Glomerular visceral epithelial cell (primary cell): ENCODE data around the gene HOXA9.

Experiments used
- DNase-seq: peaks from one replicate; pipeline ENCODE4 v3.0.0-alpha.2; 2016; ENCODE audit errors: extremely low spot score

HOXA9 gene

DNA sequence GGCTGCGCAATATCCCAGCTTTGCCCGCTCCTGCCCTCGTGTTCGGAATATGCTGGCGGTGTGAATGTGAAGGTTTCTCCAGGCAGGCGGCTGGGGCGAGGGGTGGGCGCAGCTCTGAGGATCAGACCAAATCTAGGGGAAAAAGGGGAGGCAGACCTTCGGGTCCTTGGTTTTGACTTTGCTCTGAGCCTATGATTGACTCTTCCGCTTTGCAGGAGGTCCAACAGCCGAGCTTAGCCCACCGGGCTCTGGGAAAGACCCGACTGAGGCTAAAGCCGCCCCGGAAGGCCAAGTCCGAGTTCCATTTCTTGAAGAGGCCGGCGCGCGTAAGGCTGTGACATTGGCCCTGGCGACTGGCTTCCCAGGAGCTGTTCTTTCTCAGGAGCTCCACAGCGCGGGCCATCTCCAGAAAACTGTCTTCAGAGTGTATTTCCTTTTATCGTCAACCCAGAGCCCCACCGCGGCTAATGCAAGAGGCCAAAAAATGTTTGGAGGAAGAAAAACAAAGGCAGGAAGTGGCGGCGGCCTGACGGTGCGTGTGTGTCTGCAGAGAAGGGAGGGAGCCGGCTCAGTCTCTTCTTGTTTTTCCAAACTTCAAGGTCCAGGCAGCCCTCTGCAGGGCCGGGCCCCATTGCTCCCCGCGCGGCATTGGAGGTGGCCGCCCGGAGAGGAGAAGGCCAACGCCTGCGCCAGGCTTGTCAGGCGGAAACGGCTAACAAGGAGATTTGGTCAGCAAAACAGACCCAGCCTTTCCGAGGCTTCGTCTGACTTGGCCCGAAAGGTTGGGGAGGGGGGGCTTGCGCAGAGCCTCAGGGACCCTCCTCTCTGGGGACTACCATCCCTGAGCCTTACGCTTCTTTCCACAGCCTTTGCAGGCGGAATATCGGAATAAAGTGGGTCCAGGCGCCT is 23.3 kb upstream of the HOXA9 start:
- DNase-seq, result no peak

- no peak for DNase-seq
Measured at GRCh38 chr7:27187475-27188385, 22.4 kb upstream of the HOXA9 start.

- no peak for DNase-seq
Measured at GRCh38 chr7:27186668-27187474, 21.5 kb upstream of the HOXA9 start.

GRCh38 chr7:27185854-27186667 is 20.7 kb upstream of the HOXA9 start:
- no peak for DNase-seq

DNA sequence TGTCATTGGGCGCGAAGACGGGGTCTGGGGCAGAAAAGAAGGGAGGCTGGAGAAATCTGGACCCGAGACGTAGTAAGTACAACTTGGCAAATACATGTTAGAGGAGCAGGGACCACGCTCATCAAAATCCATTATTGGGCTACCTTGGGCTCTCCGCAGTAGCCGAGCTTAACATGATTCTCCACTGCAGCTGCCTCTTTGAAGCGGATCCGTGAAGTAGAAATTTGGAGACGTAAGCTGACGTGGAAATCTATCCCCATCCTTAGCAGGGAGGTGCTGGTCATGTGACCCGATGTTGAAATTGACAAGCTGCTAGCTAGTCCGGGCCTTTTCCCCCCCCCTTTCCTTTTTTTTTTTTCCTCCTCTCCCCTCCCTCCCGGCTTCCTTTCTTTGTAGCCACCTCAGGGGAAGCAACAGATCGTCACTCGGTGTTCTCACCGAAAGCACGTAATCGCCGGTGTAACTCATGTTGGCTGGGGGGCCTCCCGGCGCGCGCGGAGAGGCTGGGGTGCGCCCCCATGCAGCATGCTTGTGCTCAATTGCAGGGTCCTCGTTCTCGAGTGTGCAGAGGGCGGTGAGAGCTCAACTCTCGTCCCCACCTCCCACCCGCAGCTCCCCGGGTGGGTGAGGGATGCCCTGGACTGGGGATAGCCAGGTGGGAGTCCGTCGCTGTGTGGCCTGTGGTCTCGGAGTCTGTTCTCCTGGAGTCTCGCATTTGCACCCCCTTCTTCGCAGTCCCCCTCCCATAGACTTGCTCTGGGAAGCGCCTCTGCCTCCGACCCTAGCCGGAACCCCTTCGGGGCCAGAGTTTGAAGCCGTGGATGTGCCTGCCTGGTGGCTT is 19.9 kb upstream of the HOXA9 start, which contains the start of gene HOXA11:
Gene HOXA11, minus strand, starts transcription at position 220 of the 841 bp plus-strand sequence. Its CDS starts 88 bp downstream, at position 132.
- DNase-seq, result peak; percentile 65

DNA sequence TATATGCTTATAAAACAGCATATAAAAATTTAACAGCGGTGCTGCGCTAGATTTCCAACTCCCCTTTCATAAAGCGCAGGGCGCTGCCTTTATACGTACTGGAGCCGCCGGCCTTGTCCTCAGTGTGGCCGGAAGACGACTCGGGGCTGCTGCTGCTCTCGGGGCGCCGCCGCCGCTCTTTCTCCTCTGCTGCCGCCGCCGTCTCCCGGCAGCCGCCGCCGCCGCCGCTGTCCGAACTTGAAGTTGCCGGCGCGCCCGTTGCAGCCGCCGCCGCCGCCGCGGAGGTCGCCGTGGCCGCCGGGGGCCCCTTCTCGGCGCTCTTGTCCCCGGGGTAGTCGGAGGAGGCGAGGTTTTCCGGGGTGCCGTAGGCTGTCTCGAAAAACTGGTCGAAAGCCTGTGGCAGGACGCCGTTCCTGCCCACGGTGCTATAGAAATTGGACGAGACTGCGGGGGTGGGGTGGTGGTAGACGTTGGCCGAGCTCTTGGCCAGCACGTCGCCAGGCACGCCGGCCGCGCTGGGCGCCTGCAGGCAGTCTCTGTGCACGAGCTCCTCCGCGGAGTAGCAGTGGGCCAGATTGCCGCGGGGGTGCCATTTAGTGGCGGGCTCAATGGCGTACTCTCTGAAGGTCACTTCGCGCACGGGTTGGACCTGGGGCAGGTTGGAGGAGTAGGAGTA is 19.1 kb upstream of the HOXA9 start:
- DNase-seq, result peak; percentile 52

- DNase-seq, result no peak
Measured at GRCh38 chr7:27183682-27184336, 18.5 kb upstream of the HOXA9 start.

DNA sequence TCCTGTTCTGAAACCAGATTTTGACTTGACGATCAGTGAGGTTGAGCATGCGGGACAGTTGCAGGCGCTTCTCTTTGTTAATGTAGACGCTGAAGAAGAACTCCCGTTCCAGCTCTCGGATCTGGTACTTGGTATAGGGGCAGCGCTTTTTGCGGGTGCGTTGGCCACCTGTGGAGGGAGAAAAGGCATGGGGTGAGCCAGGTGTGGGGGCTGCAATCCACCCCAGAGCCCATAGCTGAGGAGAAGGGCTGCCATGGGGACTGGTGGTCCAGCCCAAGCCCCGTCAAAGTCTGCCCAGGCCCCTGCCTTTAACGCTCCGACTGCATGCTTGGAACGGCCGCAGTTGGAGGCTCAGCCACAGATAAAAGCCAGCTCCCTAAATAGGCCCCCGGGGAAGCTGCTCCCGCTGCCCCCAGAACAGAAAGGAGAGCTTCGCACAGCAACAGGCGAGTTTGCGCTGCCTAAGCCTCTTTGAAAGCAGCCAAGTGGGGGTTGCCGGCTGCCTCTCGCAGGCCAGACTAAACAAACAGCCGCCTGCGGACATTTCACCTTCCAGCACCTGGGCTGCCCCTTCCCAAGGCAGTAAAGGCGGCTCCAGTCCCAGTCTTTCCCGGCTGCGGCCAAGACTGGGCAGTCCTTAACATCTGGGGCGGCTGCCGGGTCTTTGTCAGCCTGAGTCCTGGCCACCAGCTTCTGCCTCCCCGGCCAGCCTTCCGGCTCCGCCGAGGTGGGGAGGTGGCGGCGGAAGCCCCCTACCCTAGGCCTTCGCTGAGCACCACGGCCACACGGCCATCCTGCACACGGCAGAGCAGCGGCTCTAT is 17.7 kb upstream of the HOXA9 start:
- DNase-seq, result no peak

DNA sequence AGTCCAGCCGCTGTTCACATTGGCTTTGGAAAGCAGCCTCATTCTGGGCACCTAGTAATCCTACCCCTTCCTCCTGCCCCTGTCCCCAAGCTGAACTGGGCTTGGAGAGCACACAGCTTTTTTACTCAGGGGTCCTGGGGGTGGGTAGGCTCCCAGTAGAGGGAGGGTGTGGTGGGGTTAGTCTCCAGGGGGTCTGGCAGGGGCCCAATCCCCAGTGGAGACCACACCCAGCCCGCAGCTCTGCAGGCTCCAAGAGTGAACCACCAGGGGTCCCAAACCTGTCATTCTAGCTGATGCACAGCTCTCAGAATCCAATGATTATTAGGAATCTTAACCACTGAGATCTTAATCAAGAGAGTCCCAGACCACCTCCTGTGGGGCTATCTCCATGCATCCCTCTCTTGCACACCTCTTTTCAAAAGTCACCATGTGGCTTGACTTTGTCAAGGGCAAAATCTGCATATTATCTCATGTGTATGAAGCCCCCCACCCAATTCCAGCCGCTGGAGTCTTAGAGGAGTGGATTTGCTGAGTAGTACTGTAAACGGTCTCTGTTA is 17.0 kb upstream of the HOXA9 start:
- DNase-seq, result no peak

DNA sequence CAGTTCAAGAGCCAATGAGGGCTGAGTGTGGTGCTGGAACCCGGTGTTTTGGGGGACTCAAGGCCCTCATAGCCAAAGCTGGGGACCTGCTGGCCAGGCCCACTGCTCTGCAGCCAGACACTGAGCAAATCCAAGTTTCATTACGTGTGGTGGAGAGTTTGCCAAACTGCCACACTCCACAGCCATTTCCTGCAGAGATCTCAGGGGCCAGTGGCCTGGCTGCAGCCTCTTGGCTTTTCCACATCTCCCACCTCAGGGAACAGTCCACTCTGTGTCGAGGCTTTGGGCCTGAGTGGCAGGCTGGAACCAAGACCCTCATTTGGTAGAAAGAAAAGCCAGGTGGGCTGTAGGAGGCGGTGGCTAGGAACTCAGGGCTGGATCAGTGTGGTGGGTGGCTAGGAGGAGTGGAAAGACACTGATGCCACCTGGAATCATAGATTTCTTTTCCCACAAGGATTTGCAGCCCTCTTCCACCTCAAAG is 16.5 kb upstream of the HOXA9 start:
- no peak for DNase-seq

GRCh38 chr7:27180431-27181420 is 15.4 kb upstream of the HOXA9 start:
- no peak for DNase-seq

- DNase-seq, result peak; percentile 92
Measured at GRCh38 chr7:27179503-27180430, 14.4 kb upstream of the HOXA9 start.

- no peak for DNase-seq
Measured at GRCh38 chr7:27179030-27179429, 13.7 kb upstream of the HOXA9 start.

DNA sequence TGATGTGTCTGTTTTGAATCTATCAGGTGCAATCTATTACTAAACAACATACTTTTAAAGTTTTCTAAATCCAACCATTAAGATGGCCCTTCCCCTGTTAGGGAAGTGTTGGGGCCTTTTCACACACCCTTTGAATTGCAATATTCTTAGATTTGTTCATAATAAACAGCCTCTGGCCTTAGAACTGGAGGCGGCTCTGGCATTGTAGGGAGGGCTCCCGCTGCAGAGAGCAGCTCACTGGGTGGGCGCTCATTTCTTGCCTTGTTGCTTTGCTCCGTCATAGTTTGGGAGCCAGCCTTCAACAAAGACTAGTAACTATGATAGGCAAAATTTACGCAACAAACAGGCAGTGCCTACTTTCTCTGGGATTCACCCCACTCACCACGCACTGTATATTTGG is 13.0 kb upstream of the HOXA9 start:
- DNase-seq, result peak; percentile 50

DNA sequence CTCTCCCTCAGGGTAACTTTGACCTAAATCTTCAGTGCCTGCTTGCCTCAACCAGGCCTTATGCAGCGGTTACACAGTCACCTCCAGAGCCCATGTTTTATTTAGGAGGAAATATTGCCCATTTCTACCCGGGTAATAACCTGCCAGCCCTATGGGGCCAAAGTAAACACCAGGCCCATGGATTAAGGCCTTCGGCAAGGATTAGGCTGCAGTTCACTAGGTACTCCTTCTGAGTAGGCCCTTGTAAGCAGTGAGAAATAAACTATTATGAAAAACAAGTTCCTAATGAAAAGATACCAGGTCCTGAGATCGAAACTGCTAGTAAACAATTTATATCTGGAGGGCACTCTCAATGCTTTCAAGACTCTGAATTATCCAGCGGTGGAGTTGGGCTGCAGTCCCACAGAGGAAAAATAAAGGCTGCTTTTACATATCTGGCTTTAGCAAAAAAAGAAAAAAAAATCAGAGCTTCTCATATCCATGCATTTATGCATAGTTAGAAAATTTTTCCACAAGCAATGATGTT is 12.5 kb upstream of the HOXA9 start:
- DNase-seq, result no peak
